Vagina (tissue), 2 donors: ENCODE results near the gene MAD1L1.
"Not testable (repeated sequence)": the region's sequence is repeated elsewhere in the genome, so short reads cannot be mapped to it uniquely, and the experiment has no call there.

Experiments used
- CTCF ChIP-seq, 3 experiments: fragments of 450-650 bp in 2 of 3; fragments of 200-600 bp in 1 of 3; sonication (generic) in 1 of 3; IDR thresholded peaks; one replicate each; pipeline ENCODE4 v1.5.1; 2017 to 2019; ENCODE audit warnings: antibody characterized with exemption in 3 of 3, mild to moderate bottlenecking in 2 of 3, moderate library complexity in 2 of 3
- POLR2A ChIP-seq, 2 donors: fragments of 450-650 bp; IDR thresholded peaks; one replicate each; pipeline ENCODE4 v1.6.1; 2017; ENCODE audit warnings: antibody characterized with exemption in 2 of 2, mild to moderate bottlenecking in 2 of 2, moderate library complexity in 2 of 2
- POLR2AphosphoS5 ChIP-seq, 2 donors: sonication (generic); formaldehyde crosslinking; IDR thresholded peaks; one replicate each; pipeline ENCODE4 v1.9.0; 2017; ENCODE audit warnings: antibody characterized with exemption in 2 of 2, mild to moderate bottlenecking in 2 of 2, low read depth in 1 of 2; ENCODE audit not compliant: insufficient read depth in 1 of 2

DNA sequence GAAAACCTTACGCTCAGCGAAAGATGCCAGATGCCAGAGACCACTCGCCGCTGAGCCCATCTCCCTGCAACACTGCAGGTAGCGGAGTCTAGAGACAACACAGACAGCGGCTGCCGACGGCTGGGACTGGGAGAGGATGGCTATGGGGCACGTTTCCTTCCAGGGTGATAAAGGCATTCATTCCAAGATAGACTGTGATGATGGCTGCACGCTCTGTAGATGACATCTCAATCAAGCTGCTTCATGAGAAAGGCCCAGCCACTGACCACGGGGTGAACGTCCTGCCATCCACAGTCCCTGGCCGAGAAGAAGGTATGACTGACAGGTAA, 394.2 kb downstream of the MAD1L1 start:
- not testable (repeated sequence) for TF ChIP-seq CTCF (IDR thresholded peaks at IDR 0.05); POLR2A (IDR thresholded peaks at IDR 0.05); POLR2AphosphoS5 (IDR thresholded peaks at IDR 0.05; ENCODE audit: insufficient read depth in 1 of 2, low read depth in 1 of 2)
